Choroid plexus epithelial cell (primary cell): ENCODE results near the gene C14orf93.
A peak's percentile ranks its signal among the peaks of the same experiment; 100 is the strongest.

Experiments
- DNase-seq: peaks from one replicate; pipeline ENCODE4 v3.0.0-alpha.2; 2010; ENCODE audit warnings: low read depth
- H3K4me3 ChIP-seq: 2 replicates; pipeline ENCODE4 v1.5.1; 2011; ENCODE audit warnings: low read depth, mild to moderate bottlenecking, control low read depth, low read length, moderate library complexity
- CTCF ChIP-seq: conservative IDR thresholded peaks from 2 replicates; pipeline ENCODE4 v1.5.1; 2011; ENCODE audit warnings: low read depth, mild to moderate bottlenecking, control low read depth, inconsistent platforms, low read length, moderate library complexity

The C14orf93 gene

GRCh38 chr14:23051141-23052057 is 41.5 kb upstream of the C14orf93 start:
- no peak for TF ChIP-seq CTCF
- DNase-seq = no peak
- no peak overlapping the region for H3K4me3 ChIP-seq

GRCh38 chr14:23049011-23049410 is 39.1 kb upstream of the C14orf93 start:
- no peak for DNase-seq
- no peak overlapping the region for H3K4me3 ChIP-seq
- TF ChIP-seq CTCF = no peak

- no peak for DNase-seq
- no peak for TF ChIP-seq CTCF
- H3K4me3 ChIP-seq = no peak overlapping the region
Measured at GRCh38 chr14:23047751-23048693, 38.1 kb upstream of the C14orf93 start.

GRCh38 chr14:23047034-23047634 is 37.2 kb upstream of the C14orf93 start:
- DNase-seq = peak; percentile 47
- TF ChIP-seq CTCF = no peak

GRCh38 chr14:23045419-23046357 is 35.7 kb upstream of the C14orf93 start:
- no peak for DNase-seq
- H3K4me3 ChIP-seq = no peak overlapping the region
- no peak for TF ChIP-seq CTCF

More at GRCh38 chr14:23047034-23047634, 37.2 kb upstream of the C14orf93 start:
- H3K4me3 ChIP-seq = no peak overlapping the region

- TF ChIP-seq CTCF = no peak
- DNase-seq = no peak
- no peak overlapping the region for H3K4me3 ChIP-seq
Measured at GRCh38 chr14:23044840-23045239, 34.9 kb upstream of the C14orf93 start.
